NCI-H82 (cell line): Measurements from ENCODE around the gene KLHL28.

Experiments
- DNase-seq: peaks from one replicate; lab custom pipeline; 2025; lab: John Stamatoyannopoulos, UW

Gene KLHL28

GRCh38 chr14:44961554-44962333, at the start of gene KLHL28, which contains the start of gene TOGARAM1:
TSS of gene KLHL28 (minus strand) at chr14:44961947. CDS start at chr14:44945928, 16,019 bp downstream.
TSS of gene TOGARAM1 (plus strand) at chr14:44962190. CDS start at chr14:44962422, 232 bp downstream.
- peak; percentile 99 for DNase-seq

DNA sequence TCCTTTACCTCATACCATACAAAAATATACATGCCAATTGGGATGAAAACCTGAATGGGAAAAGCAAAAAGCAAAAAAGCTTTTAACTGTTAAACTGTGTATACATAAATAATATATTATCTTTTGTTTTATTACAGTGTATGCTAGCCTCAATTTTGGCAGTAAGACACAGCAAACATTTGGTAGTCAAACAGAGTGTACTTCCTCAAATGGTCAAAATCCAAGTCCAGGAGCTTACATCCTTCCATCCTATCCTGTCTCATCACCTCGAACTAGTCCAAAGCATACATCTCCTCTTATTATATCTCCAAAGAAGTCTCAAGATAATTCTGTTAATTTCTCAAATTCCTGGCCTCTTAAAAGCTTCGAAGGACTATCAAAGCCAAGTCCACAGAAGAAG, 42.2 kb upstream of the KLHL28 start:
- no peak for DNase-seq

GRCh38 chr14:44995770-44996294, 34.1 kb upstream of the KLHL28 start:
- DNase-seq = no peak

DNA sequence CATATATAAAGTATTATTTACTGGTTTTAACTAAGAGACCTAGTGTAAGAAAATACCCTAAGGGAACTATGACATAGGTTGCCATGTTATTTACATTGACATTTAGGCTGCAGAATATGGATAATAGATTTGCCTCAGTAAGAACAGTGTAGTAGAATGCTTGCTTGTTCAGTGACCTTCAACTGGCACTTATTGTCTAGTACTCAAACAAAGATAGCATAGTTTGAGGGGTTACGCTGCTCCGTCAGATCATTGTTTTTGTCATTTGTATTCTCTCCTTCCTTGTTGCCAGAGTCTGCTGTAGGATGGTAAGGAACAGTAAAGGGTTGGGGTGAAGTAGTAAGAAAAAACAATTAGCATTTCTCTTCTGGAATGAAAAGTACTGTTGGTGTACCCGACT, 33.4 kb upstream of the KLHL28 start:
- DNase-seq = no peak

GRCh38 chr14:44990533-44990932, 28.8 kb upstream of the KLHL28 start:
- no peak for DNase-seq

GRCh38 chr14:44989497-44990440, 28.0 kb upstream of the KLHL28 start:
- no peak for DNase-seq

GRCh38 chr14:44988694-44989093, 26.9 kb upstream of the KLHL28 start:
- peak; percentile 93 for DNase-seq

DNA sequence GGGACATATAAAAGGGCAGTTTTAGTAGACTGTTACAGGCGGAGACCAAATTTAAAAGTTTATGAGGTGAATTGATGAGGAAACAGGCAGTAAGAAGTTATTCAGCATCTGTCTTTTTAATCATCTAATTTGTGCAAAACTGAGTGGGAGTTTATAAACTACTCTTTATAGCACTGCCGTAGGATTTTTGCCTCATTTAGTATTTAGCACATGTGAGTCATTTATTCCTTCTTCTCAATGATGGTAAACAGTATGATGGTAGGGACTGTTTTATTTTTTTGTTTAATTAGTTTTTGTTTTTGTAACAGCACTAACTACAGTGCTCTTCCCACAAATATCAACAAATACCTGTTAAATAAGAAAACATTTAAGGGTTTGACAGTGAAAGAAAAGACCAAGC, 20.8 kb upstream of the KLHL28 start:
- no peak for DNase-seq

- peak; percentile 36 for DNase-seq
Observed at GRCh38 chr14:44981198-44981597, 19.5 kb upstream of the KLHL28 start.

GRCh38 chr14:44979740-44980356, 18.1 kb upstream of the KLHL28 start:
- peak; percentile 17 for DNase-seq

- DNase-seq = peak; percentile 14
Observed at GRCh38 chr14:44979273-44979672, 17.5 kb upstream of the KLHL28 start.

GRCh38 chr14:44971459-44971858, 9.7 kb upstream of the KLHL28 start:
- no peak for DNase-seq

GRCh38 chr14:44970907-44971306, 9.2 kb upstream of the KLHL28 start:
- DNase-seq = no peak

DNA sequence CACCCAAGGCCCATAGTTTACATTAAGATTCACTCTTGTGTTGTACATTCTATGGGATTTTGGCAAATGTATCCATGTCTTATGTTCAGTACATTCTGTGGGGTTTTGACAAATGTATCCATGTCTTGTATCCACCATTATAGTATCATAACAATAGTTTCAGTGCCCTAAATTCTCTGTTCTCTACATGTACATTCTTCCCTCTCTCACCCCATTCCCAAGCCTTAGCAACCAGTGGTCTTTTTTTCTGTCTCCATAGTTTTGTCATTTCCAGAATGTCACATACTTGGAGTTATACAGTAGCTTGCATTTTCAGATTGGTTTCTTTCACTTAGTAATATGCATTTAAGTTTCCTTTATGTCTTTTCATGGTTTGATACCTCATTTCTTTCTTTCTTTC, 7.0 kb upstream of the KLHL28 start:
- no peak for DNase-seq

GRCh38 chr14:44966601-44967336, 5.0 kb upstream of the KLHL28 start:
- DNase-seq = no peak

GRCh38 chr14:44963775-44964380, 2.1 kb upstream of the KLHL28 start:
- peak; percentile 41 for DNase-seq

- DNase-seq = peak; percentile 51
Observed at GRCh38 chr14:44963044-44963528, 1.3 kb upstream of the KLHL28 start.

DNA sequence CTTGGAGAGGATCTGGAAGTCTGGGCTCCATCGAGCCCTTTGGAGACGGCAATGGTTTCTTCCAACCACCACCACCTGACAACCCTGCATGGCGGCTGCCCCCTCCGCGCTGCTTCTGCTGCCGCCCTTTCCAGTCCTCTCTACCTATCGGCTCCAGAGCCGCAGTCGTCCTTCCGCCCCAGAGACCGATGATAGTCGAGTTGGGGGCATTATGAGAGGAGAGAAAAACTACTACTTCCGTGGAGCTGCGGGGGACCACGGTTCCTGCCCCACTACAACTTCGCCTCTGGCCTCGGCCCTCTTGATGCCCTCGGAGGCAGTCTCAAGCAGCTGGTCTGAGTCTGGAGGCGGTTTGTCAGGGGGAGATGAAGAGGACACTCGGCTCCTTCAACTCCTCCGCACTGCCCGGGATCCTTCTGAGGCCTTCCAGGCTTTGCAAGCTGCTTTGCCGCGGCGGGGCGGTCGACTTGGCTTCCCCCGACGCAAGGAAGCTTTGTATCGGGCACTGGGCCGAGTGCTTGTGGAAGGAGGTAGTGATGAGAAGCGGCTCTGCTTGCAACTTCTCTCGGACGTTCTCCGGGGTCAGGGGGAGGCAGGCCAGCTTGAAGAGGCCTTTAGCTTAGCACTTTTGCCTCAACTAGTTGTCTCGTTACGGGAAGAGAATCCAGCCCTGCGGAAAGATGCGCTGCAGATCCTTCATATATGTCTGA, 742 bp upstream of the KLHL28 start:
- peak; percentile 74 for DNase-seq

DNA sequence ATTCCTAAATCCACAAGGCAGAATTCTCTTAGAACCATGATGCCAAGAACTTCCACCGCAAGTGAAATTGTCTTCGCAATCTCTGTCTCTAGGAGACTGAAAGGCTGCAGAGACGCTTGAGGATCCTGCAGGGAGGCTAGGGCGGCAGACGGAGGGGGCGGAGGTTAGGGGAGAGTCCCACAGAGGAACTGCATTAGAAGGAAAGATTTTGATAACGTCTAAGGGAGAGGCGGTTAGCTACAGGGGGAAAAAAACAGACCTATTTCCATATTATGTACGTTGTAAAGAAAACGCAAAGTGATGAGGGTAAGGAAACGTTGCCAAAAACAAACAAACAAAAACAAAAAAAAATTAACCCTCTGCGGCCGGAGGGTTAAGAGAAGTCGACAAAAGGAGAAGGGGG, 595 bp downstream of the KLHL28 start:
- peak; percentile 66 for DNase-seq

DNA sequence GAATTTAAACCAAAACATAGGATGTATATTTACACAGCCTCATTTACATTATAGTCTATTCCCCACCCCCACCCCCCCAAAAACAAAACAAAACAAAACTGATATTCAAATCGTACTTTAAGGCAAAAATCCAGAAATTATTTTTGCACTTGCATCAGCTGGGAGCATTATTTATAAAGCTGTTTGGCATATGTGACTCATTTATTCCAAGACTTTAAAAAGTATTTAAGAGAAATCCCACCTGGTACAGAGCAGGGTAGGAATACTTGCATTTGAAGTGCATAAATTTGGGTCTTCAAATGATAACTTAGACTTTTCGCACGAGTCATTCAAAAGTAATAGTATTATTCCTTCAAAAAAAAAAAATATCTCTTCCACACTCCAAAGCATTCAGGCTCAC, 1.1 kb downstream of the KLHL28 start:
- DNase-seq = no peak
